Endothelial cell of umbilical vein (primary cell): ENCODE measurements around the gene GGN. TPM values are rescaled to one million over a fixed set of nuclear protein-coding genes. Genes with fewer than 3 reads are reported as not detected.

Experiments
- BruUV-seq: library from RNA; stranded (reverse); fragments of 400-500 nt; replicated peaks from 2 replicates; lab custom pipeline; 2021; lab: Mats Ljungman, UMichigan
- CTCF ChIA-PET: fragments of 300-600, 350-600 bp; sonication (Branson Sonifier 250); formaldehyde crosslinking; loops from one replicate; lab custom pipeline; 2021; ENCODE audit warnings: antibody characterized with exemption, inconsistent platforms; lab: Charles Lee
- POLR2A ChIA-PET: fragments of 300-600, 350-600 bp; sonication (Branson Sonifier 250); formaldehyde crosslinking; loops from one replicate; lab custom pipeline; 2021; ENCODE audit warnings: antibody characterized with exemption, inconsistent platforms; lab: Charles Lee
- DNase-seq: peaks from one replicate; pipeline ENCODE4 v3.0.0-alpha.2; 2011; ENCODE audit warnings: low read depth, low spot score
- FAIRE-seq: peaks from 2 replicates; lab custom pipeline; 2011; peaks lifted over from hg19 to GRCh38; lab: Jason Lieb, UNC
- H2AFZ ChIP-seq: 2 replicates; pipeline ENCODE4 v1.6.0; 2012; ENCODE audit warnings: low read depth, low read length, control low read depth, inconsistent platforms
- H3K27ac ChIP-seq: 2 replicates; pipeline ENCODE4 v1.5.1; 2011; ENCODE audit warnings: low read depth, mild to moderate bottlenecking, control low read depth, low read length, moderate library complexity; ENCODE audit not compliant: insufficient read depth
- H3K27me3 ChIP-seq, 2 experiments: 2 replicates each; pipeline versions ENCODE4 v1.6.0 to v1.6.1; 2011; ENCODE audit warnings: low read length in 2 of 2, mixed read lengths in 1 of 2; ENCODE audit not compliant: control insufficient read depth in 2 of 2, insufficient read depth in 2 of 2
- H3K36me3 ChIP-seq, 2 experiments: 2 replicates in 1 of 2; 3 replicates in 1 of 2; pipeline ENCODE4 v1.5.1; 2011; ENCODE audit warnings: low read length in 2 of 2, mild to moderate bottlenecking in 1 of 2, moderate library complexity in 1 of 2; ENCODE audit not compliant: control insufficient read depth in 2 of 2, insufficient read depth in 2 of 2; ENCODE audit errors: extremely low read depth in 1 of 2
- H3K4me1 ChIP-seq: 3 replicates; pipeline ENCODE4 v1.5.1; 2011; ENCODE audit warnings: mild to moderate bottlenecking, low read length; ENCODE audit not compliant: control insufficient read depth, insufficient read depth; ENCODE audit errors: extremely low read depth
- H3K4me2 ChIP-seq: 2 replicates; pipeline ENCODE4 v1.6.1; 2011; ENCODE audit warnings: low read length, control low read depth, mixed read lengths; ENCODE audit not compliant: insufficient read depth
- H3K4me3 ChIP-seq, 3 experiments: fragments of 200-600 bp in 1 of 3; sonication (generic), shearing (Covaris generic) in 1 of 3; replicated peaks in 1 of 3; 2 replicates each; pipeline ENCODE4 v1.5.1; 2011 to 2016; ENCODE audit warnings: control low read depth in 3 of 3, low read length in 3 of 3, mild to moderate bottlenecking in 2 of 3, inconsistent platforms in 1 of 3, low read depth in 1 of 3, moderate library complexity in 1 of 3; ENCODE audit not compliant: insufficient read depth in 1 of 3
- H3K79me2 ChIP-seq: 2 replicates; pipeline ENCODE4 v1.6.0; 2012; ENCODE audit warnings: low read length, inconsistent platforms; ENCODE audit not compliant: control insufficient read depth, insufficient read depth
- H3K9ac ChIP-seq: replicated peaks from 2 replicates; pipeline ENCODE3; 2011; ENCODE audit warnings: low read length, control low read depth; ENCODE audit not compliant: insufficient read depth; ENCODE audit errors: extremely low read depth
- H3K9me1 ChIP-seq: replicated peaks from 3 replicates; pipeline ENCODE4 v1.6.0; 2011; ENCODE audit warnings: mild to moderate bottlenecking, low read length; ENCODE audit not compliant: control insufficient read depth, insufficient read depth; ENCODE audit errors: extremely low read depth
- H3K9me3 ChIP-seq: replicated peaks from 2 replicates; pipeline ENCODE4 v1.5.1; 2012; ENCODE audit warnings: low read length, inconsistent platforms; ENCODE audit not compliant: control insufficient read depth, insufficient read depth
- H4K20me1 ChIP-seq: replicated peaks from 2 replicates; pipeline ENCODE3; 2011; ENCODE audit warnings: mild to moderate bottlenecking, low read length; ENCODE audit not compliant: control insufficient read depth, insufficient read depth; ENCODE audit errors: extremely low read depth
- CTCF ChIP-seq, 2 donors: IDR thresholded peaks; 1 replicate in 1 of 2; 2 replicates in 1 of 2; pipeline ENCODE4 v1.5.1; 2011; ENCODE audit warnings: low read length in 2 of 2, mild to moderate bottlenecking in 2 of 2, moderate library complexity in 2 of 2, control low read depth in 1 of 2, inconsistent platforms in 1 of 2, low read depth in 1 of 2; ENCODE audit not compliant: insufficient read depth in 1 of 2; ENCODE audit errors: extremely low read depth in 1 of 2
- EZH2 ChIP-seq: IDR thresholded peaks from 2 replicates; pipeline ENCODE4 v1.6.1; 2012; ENCODE audit warnings: borderline replicate concordance, low read depth, mild to moderate bottlenecking, moderate library complexity, low read length, inconsistent platforms; ENCODE audit not compliant: severe bottlenecking
- FOS ChIP-seq: IDR thresholded peaks from 2 replicates; pipeline ENCODE4 v1.6.1; 2011; ENCODE audit warnings: mild to moderate bottlenecking, low read length, moderate library complexity, borderline replicate concordance; ENCODE audit not compliant: insufficient read depth
- GATA2 ChIP-seq: IDR thresholded peaks from 2 replicates; pipeline ENCODE4 v1.7.0; 2011; ENCODE audit warnings: low read depth, mild to moderate bottlenecking, moderate library complexity, mixed read lengths, low read length; ENCODE audit not compliant: insufficient read length, insufficient read depth
- JUN ChIP-seq: IDR thresholded peaks from 2 replicates; pipeline ENCODE4 v1.6.1; 2011; ENCODE audit warnings: borderline replicate concordance, low read depth; ENCODE audit not compliant: insufficient read length, insufficient read depth
- MYC ChIP-seq: IDR thresholded peaks from one replicate; pipeline ENCODE4 v1.6.1; 2011; ENCODE audit warnings: mild to moderate bottlenecking, low read depth, low read length
- POLR2A ChIP-seq: IDR thresholded peaks from 2 replicates; pipeline ENCODE4 v1.6.1; 2012; ENCODE audit warnings: low read depth, mild to moderate bottlenecking, control low read depth, low read length
- POLR2AphosphoS5 ChIP-seq: IDR thresholded peaks from 2 replicates; pipeline ENCODE4 v1.6.1; 2012; ENCODE audit warnings: low read depth, mild to moderate bottlenecking, control low read depth, low read length, moderate library complexity; ENCODE audit not compliant: insufficient read depth
- dilution Hi-C: fragments of 300-500 bp; cut with MboI; formaldehyde crosslinking; loops from one replicate; pipeline ENCODE4 v1.15.0; 2019; ENCODE audit warnings: low sequenced_read_pairs; ENCODE audit not compliant: extremely low pct_ligation_motif_present
- intact Hi-C: fragments of 100-400 bp; cut with micrococcal nuclease; formaldehyde crosslinking; loops from one replicate; pipeline ENCODE4 v1.10.0; 2022
- polyA plus RNA-seq, 4 experiments: library from polyadenylated mRNA; depleted of rRNA in 3 of 4; stranded (reverse) in 3 of 4; unstranded in 1 of 4; fragments of >200 nt; gene quantifications; 2 replicates each; pipeline versions ENCODE4 v1.2.1 to v1.2.3, GENCODE V29; 2011 to 2012; ENCODE audit warnings: missing spikeins in 1 of 4
- total RNA-seq: library from RNA; stranded (reverse); gene quantifications from 2 replicates; pipeline ENCODE4 v1.2.3, GENCODE V29; 2021
- TF ChIP-seq, protein P1 (sequence below): IDR thresholded peaks from 2 replicates; pipeline ENCODE4 v1.6.1; 2011; ENCODE audit not compliant: insufficient read depth, insufficient read length

The GGN gene
- total and polyA plus RNA-seq, 2 donors (not counting 3 experiments of a cell fraction or from before 2014, with no cell fraction given): 0.39 to 0.88 TPM

GRCh38 chr19:38404858-38405257 is 17.0 kb upstream of the GGN start:
- Histone ChIP-seq H3K27me3 (no peaks in the 10 kb centered on the region), H3K4me3 (no peak overlapping the region), H4K20me1 (no peaks in the 10 kb centered on the region), H3K79me2 (no peaks in the 10 kb centered on the region), H3K36me3 (no peaks in the 10 kb centered on the region), H2AFZ (no peak overlapping the region), H3K9me1 (no peaks in the 10 kb centered on the region), H3K9ac (no peak overlapping the region), H3K4me2 (no peak overlapping the region), H3K9me3 (no peaks in the 10 kb centered on the region), H3K4me1 (peaks cover 2% of the 10 kb centered on the region), H3K27ac (no peak overlapping the region)
- dilution Hi-C loops (no loop called here), intact Hi-C loops (loop anchor here (5.0 to 10.0 kb wide), 2 partner anchors 163 to 300 kb away; no protein-coding TSS in a partner anchor)
- BruUV-seq: no TSS peak
- FAIRE-seq (no peak), DNase-seq (no peak)
- CTCF ChIA-PET: interaction anchor here (2.7 to 3.4 kb wide), 2 partner anchors 230 to 526 kb away, joined by 29 to 66 read pairs; partner anchors contain the start of genes MRPS12 and SARS2
- TF ChIP-seq POLR2A: no peak
- TF ChIP-seq JUN: no peak
- TF ChIP-seq, protein P1, sequence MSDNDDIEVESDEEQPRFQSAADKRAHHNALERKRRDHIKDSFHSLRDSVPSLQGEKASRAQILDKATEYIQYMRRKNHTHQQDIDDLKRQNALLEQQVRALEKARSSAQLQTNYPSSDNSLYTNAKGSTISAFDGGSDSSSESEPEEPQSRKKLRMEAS: no peak
- TF ChIP-seq FOS: no peak
- no peak for TF ChIP-seq EZH2
- TF ChIP-seq MYC: no peak
- TF ChIP-seq POLR2AphosphoS5: no peak
- no peak for TF ChIP-seq GATA2
- no peak for TF ChIP-seq CTCF (IDR thresholded peaks at IDR 0.05; ENCODE audit: extremely low read depth in 1 of 2, insufficient read depth in 1 of 2, low read depth in 1 of 2, low read length in 2 of 2)
- POLR2A ChIA-PET: interaction anchor here (2.4 kb wide), 1 partner anchor 30 kb away, joined by 9 read pairs; the partner anchor contains the start of gene PSMD8
